H1 (cell line): ENCODE measurements around the gene KCNE4. TPM values are rescaled to one million over a fixed set of nuclear protein-coding genes. Genes with fewer than 3 reads are reported as not detected.

Source experiments
- CTCF ChIA-PET: fragments of 300-600 bp; sonication (Branson Sonifier 250); formaldehyde crosslinking; loops from one replicate; lab custom pipeline; 2021; ENCODE audit not compliant: partially characterized antibody; lab: Charles Lee
- POLR2A ChIA-PET: fragments of 300-600 bp; sonication (Branson Sonifier 250); formaldehyde crosslinking; loops from one replicate; lab custom pipeline; 2021; ENCODE audit warnings: inconsistent platforms; ENCODE audit not compliant: partially characterized antibody; lab: Charles Lee
- DNase-seq, 2 experiments: peaks; one replicate each; pipeline versions ENCODE4 v3.0.0 to v3.0.0-alpha.2; 2010 to 2022; ENCODE audit warnings: low spot score in 2 of 2, low read depth in 1 of 2, mixed read lengths in 1 of 2
- FAIRE-seq: peaks from 2 replicates; lab custom pipeline; 2011; peaks lifted over from hg19 to GRCh38; lab: Jason Lieb, UNC
- H2AFZ ChIP-seq: 2 replicates; pipeline ENCODE4 v1.8.1; 2012; ENCODE audit warnings: low read length, inconsistent platforms
- H2AK5ac ChIP-seq: 2 replicates; pipeline ENCODE4 v1.6.1; 2013; ENCODE audit warnings: low read depth, low read length
- H2BK120ac ChIP-seq: replicated peaks from 2 replicates; pipeline ENCODE3; 2013; ENCODE audit warnings: low read depth, low read length, inconsistent platforms
- H2BK12ac ChIP-seq: 2 replicates; pipeline ENCODE4 v1.6.1; 2013; ENCODE audit warnings: low read depth, low read length
- H2BK15ac ChIP-seq: 2 replicates; pipeline ENCODE4 v1.6.1; 2013; ENCODE audit warnings: low read length
- H2BK20ac ChIP-seq: 2 replicates; pipeline ENCODE4 v1.6.1; 2013; ENCODE audit warnings: low read length
- H2BK5ac ChIP-seq: 2 replicates; pipeline ENCODE4 v1.6.1; 2013; ENCODE audit warnings: low read depth, low read length
- H3K14ac ChIP-seq: 2 replicates; pipeline ENCODE4 v1.6.1; 2013; ENCODE audit warnings: inconsistent platforms; ENCODE audit not compliant: insufficient read length
- H3K18ac ChIP-seq: 2 replicates; pipeline ENCODE4 v1.6.1; 2013; ENCODE audit warnings: low read length; ENCODE audit errors: extremely low read depth
- H3K23ac ChIP-seq: 2 replicates; pipeline ENCODE4 v1.6.1; 2013; ENCODE audit warnings: inconsistent platforms; ENCODE audit not compliant: insufficient read length
- H3K23me2 ChIP-seq: 2 replicates; pipeline ENCODE4 v1.6.1; 2013; ENCODE audit warnings: low read depth, low read length
- H3K27ac ChIP-seq: 2 replicates; pipeline ENCODE4 v1.6.1; 2011; ENCODE audit warnings: low read depth, low read length, inconsistent platforms
- H3K27me3 ChIP-seq, 4 experiments: replicated peaks in 1 of 4; 1 replicate in 1 of 4; 2 replicates in 3 of 4; pipeline versions ENCODE4 v1.6.1 to v1.8.1; 2011 to 2013; ENCODE audit warnings: low read length in 3 of 4, mild to moderate bottlenecking in 3 of 4, inconsistent platforms in 2 of 4, mixed read lengths in 2 of 4, moderate library complexity in 1 of 4; ENCODE audit not compliant: control insufficient read depth in 3 of 4, insufficient read depth in 3 of 4; ENCODE audit errors: extremely low read depth in 1 of 4
- H3K36me3 ChIP-seq, 4 experiments: 2 replicates each; pipeline versions ENCODE4 v1.6.1 to v1.8.1; 2011 to 2013; ENCODE audit warnings: mild to moderate bottlenecking in 4 of 4, low read length in 3 of 4, moderate library complexity in 2 of 4, control low read depth in 1 of 4, inconsistent platforms in 1 of 4; ENCODE audit not compliant: insufficient read depth in 4 of 4, control insufficient read depth in 2 of 4
- H3K4ac ChIP-seq: replicated peaks from 2 replicates; pipeline ENCODE3; 2013; ENCODE audit warnings: low read length, low read depth, mixed read lengths, inconsistent platforms; ENCODE audit not compliant: insufficient read length
- H3K4me1 ChIP-seq, 4 experiments: replicated peaks in 1 of 4; 1 replicate in 1 of 4; 2 replicates in 3 of 4; pipeline versions ENCODE4 v1.6.1 to v1.8.1; 2011 to 2013; ENCODE audit warnings: low read length in 3 of 4, inconsistent platforms in 2 of 4, mixed read lengths in 1 of 4; ENCODE audit not compliant: insufficient read depth in 4 of 4, control insufficient read depth in 3 of 4
- H3K4me2 ChIP-seq, 2 experiments: 2 replicates each; pipeline versions ENCODE4 v1.6.1 to v1.8.1; 2011 to 2013; ENCODE audit warnings: low read depth in 2 of 2, low read length in 2 of 2, control low read depth in 1 of 2, inconsistent platforms in 1 of 2, mild to moderate bottlenecking in 1 of 2; ENCODE audit not compliant: insufficient read depth in 1 of 2
- H3K4me3 ChIP-seq, 4 experiments: fragments of 200-600, 300-600 bp in 1 of 4; sonication (generic), shearing (Covaris generic), sonication (Bioruptor Twin) in 1 of 4; 2 replicates each; pipeline versions ENCODE4 v1.5.1 to v1.8.1; 2011 to 2016; ENCODE audit warnings: low read length in 4 of 4, low read depth in 3 of 4, control low read depth in 2 of 4, inconsistent platforms in 2 of 4, mild to moderate bottlenecking in 2 of 4, mixed read lengths in 1 of 4, moderate library complexity in 1 of 4; ENCODE audit not compliant: insufficient read depth in 2 of 4; ENCODE audit errors: extremely low read depth in 1 of 4
- H3K56ac ChIP-seq: replicated peaks from 2 replicates; pipeline ENCODE3; 2013; ENCODE audit warnings: low read depth, mild to moderate bottlenecking, mixed read lengths, low read length, inconsistent platforms; ENCODE audit not compliant: insufficient read length
- H3K79me1 ChIP-seq: 2 replicates; pipeline ENCODE4 v1.6.1; 2013; ENCODE audit warnings: low read depth, low read length, control low read depth
- H3K79me2 ChIP-seq, 2 experiments: 2 replicates each; pipeline versions ENCODE4 v1.6.1 to v1.8.1; 2012 to 2013; ENCODE audit warnings: low read length in 2 of 2, mild to moderate bottlenecking in 2 of 2, inconsistent platforms in 1 of 2; ENCODE audit not compliant: insufficient read depth in 2 of 2, control insufficient read depth in 1 of 2
- H3K9ac ChIP-seq, 4 experiments: replicated peaks in 1 of 4; 1 replicate in 1 of 4; 2 replicates in 3 of 4; pipeline versions ENCODE4 v1.6.1 to v1.8.1; 2011 to 2013; ENCODE audit warnings: low read depth in 3 of 4, low read length in 3 of 4, control low read depth in 2 of 4, mild to moderate bottlenecking in 2 of 4, moderate library complexity in 2 of 4, inconsistent platforms in 1 of 4; ENCODE audit errors: extremely low read depth in 1 of 4
- H3K9me3 ChIP-seq, 2 experiments: 2 replicates each; pipeline versions ENCODE4 v1.6.1 to v1.8.1; 2012 to 2013; ENCODE audit warnings: mild to moderate bottlenecking in 2 of 2, moderate library complexity in 2 of 2, control low read depth in 1 of 2, inconsistent platforms in 1 of 2, low read depth in 1 of 2, low read length in 1 of 2, mixed read lengths in 1 of 2; ENCODE audit not compliant: insufficient read depth in 2 of 2
- H4K20me1 ChIP-seq, 2 experiments: replicated peaks in 1 of 2; 2 replicates each; pipeline versions ENCODE3 to v1.8.1; 2011 to 2013; ENCODE audit warnings: inconsistent platforms in 2 of 2, low read length in 2 of 2, mild to moderate bottlenecking in 1 of 2; ENCODE audit not compliant: insufficient read depth in 2 of 2, control insufficient read depth in 1 of 2
- H4K5ac ChIP-seq: 2 replicates; pipeline ENCODE4 v1.6.1; 2013; ENCODE audit warnings: low read length, low read depth, mixed read lengths, inconsistent platforms; ENCODE audit not compliant: insufficient read length
- H4K8ac ChIP-seq: 2 replicates; pipeline ENCODE4 v1.8.0; 2013; ENCODE audit warnings: mild to moderate bottlenecking, moderate library complexity, low read length, inconsistent platforms; ENCODE audit not compliant: insufficient read depth; ENCODE audit errors: extremely low read depth
- H4K91ac ChIP-seq: replicated peaks from 2 replicates; pipeline ENCODE3; 2013; ENCODE audit warnings: low read length, mixed read lengths, inconsistent platforms; ENCODE audit not compliant: insufficient read length
- SP4 ChIP-seq: IDR thresholded peaks from 2 replicates; pipeline ENCODE4 v1.6.1; 2012; ENCODE audit warnings: low read length, inconsistent platforms
- WGBS, 2 experiments: shearing (Covaris generic) in 1 of 2; methylation state at CpG; one replicate each; pipeline versions ENCODE4 v1.1.6 to v1.1.7; 2013 to 2015; ENCODE audit warnings: low lambda C conversion rate in 2 of 2, mixed read lengths in 2 of 2, inconsistent platforms in 1 of 2, low coverage in 1 of 2, missing lambda C conversion rate in 1 of 2; ENCODE audit not compliant: insufficient replicate concordance in 2 of 2, insufficient coverage in 1 of 2, insufficient read length in 1 of 2; ENCODE audit errors: extremely low coverage in 1 of 2, missing lambda C conversion rate in 1 of 2; 5-methylcytosine and 5-hydroxymethylcytosine counted together
- polyA plus RNA-seq, 7 experiments: library from polyadenylated mRNA; depleted of rRNA in 3 of 7; stranded (reverse) in 5 of 7; unstranded in 2 of 7; fragments of >200 nt in 5 of 7; fragments of 200-250 nt in 2 of 7; gene quantifications; 1 replicate in 5 of 7; 2 replicates in 1 of 7; 4 replicates in 1 of 7; pipeline versions ENCODE4 v1.2.1 to v1.2.3, GENCODE V29; 2011 to 2013; ENCODE audit warnings: missing spikeins in 2 of 7, mixed read lengths in 2 of 7
- total RNA-seq: library from RNA; stranded (reverse); fragmentation: NEBNext Ultra II Directional; extraction: Animal tissue kit (Norgen Biotek cat#: 25700); gene quantifications from 2 replicates; pipeline ENCODE4 v1.2.1, GENCODE V29; 2021
- TF ChIP-seq, protein P1 (sequence below): IDR thresholded peaks from 2 replicates; pipeline ENCODE4 v1.6.1; 2011; ENCODE audit warnings: low read depth, mild to moderate bottlenecking, low read length; ENCODE audit not compliant: insufficient read depth

KCNE4 gene
- total and polyA plus RNA-seq, 2 of the 8 experiments (the other 6 are each of a cell fraction or from before 2014, with no cell fraction given): 0.08 to 0.09 TPM

DNA sequence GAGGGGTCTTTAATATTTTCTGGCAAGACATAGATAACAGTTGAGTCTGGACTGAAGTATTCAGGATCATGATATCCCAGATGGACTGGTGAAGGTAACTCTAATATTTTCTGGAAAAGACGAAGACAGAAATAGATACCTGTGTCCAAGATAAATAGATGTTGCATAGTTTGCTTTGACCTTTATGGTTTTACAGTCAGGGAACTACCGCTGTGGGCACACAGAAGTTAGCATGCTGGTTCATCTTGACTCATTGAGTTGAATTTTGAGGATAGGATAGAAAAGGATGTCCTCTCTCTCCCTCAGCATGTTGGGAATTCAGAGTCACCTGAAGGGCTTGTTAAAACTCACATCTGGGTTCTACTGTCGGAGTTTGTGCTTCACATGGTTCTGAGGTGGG, 20.8 kb downstream of the KCNE4 start:
- H4K8ac ChIP-seq: no peak overlapping the region
- DNase-seq (no peak), FAIRE-seq (no peak)
- no peak overlapping the region for H3K27ac ChIP-seq
- no peak overlapping the region for H3K4ac ChIP-seq
- H4K5ac ChIP-seq: no peak overlapping the region
- no peak overlapping the region for H3K56ac ChIP-seq
- H2BK120ac ChIP-seq: no peak overlapping the region
- H3K9ac ChIP-seq: no peak overlapping the region
- H3K27me3 ChIP-seq: no peaks in the 10 kb centered on the region
- no peaks in the 10 kb centered on the region for H3K79me1 ChIP-seq
- H3K14ac ChIP-seq: no peak overlapping the region
- TF ChIP-seq, protein P1, sequence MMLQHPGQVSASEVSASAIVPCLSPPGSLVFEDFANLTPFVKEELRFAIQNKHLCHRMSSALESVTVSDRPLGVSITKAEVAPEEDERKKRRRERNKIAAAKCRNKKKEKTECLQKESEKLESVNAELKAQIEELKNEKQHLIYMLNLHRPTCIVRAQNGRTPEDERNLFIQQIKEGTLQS: no peak
- TF ChIP-seq SP4: no peak
- ChIA-PET CTCF (no interaction called here), POLR2A (no interaction called here)
- H3K23me2 ChIP-seq: no peaks in the 10 kb centered on the region
- H2BK15ac ChIP-seq: no peak overlapping the region
- H3K23ac ChIP-seq: no peak overlapping the region
- H2BK5ac ChIP-seq: no peak overlapping the region
- no peak overlapping the region for H2BK12ac ChIP-seq
- no peak overlapping the region for H3K4me2 ChIP-seq
- H3K79me2 ChIP-seq: no peaks in the 10 kb centered on the region
- no peak overlapping the region for H4K91ac ChIP-seq
- no peak overlapping the region for H3K18ac ChIP-seq
- no peak overlapping the region for H2AK5ac ChIP-seq
- 89% methylated on average over 3 of the region's 3 CpGs; no CpG with 5 or more reads in 1 of the 2 experiments for WGBS, 2 experiments
- H3K4me3 ChIP-seq: no peak overlapping the region
- H2BK20ac ChIP-seq: no peak overlapping the region
- H4K20me1 ChIP-seq: no peaks in the 10 kb centered on the region
- H2AFZ ChIP-seq: no peak overlapping the region
- no peaks in the 10 kb centered on the region for H3K4me1 ChIP-seq
- H3K36me3 ChIP-seq: no peaks in the 10 kb centered on the region
- no peaks in the 10 kb centered on the region for H3K9me3 ChIP-seq
